Measurements from ENCODE around the gene PRADC1. TPM values are rescaled to one million over a fixed set of nuclear protein-coding genes. Genes with fewer than 3 reads are reported as not detected.

The PRADC1 gene
- total RNA-seq, 1 donor from 2014 or later = 26.8 TPM

- no peak for DNase-seq
- H3K9me3 Mint-ChIP-seq (ENCODE audit: unreplicated experiment) = no peaks in the 10 kb centered on the region
- TF ChIP-seq CTCF (IDR thresholded peaks at IDR 0.05; ENCODE audit: partially characterized antibody, unreplicated experiment) = no peak
- no peaks in the 10 kb centered on the region for H3K36me3 Mint-ChIP-seq (ENCODE audit: unreplicated experiment)
- peaks cover 12% of the 10 kb centered on the region for H3K4me1 Mint-ChIP-seq (ENCODE audit: low read depth, unreplicated experiment)
- H3K4me3 Mint-ChIP-seq (ENCODE audit: unreplicated experiment) = no peak overlapping the region
- no peak overlapping the region for H3K27ac Mint-ChIP-seq (ENCODE audit: unreplicated experiment)
- peaks cover 4% of the 10 kb centered on the region for H3K27me3 Mint-ChIP-seq (ENCODE audit: unreplicated experiment)
Observed at GRCh38 chr2:73238976-73239375, 5.9 kb upstream of the PRADC1 start.

DNA sequence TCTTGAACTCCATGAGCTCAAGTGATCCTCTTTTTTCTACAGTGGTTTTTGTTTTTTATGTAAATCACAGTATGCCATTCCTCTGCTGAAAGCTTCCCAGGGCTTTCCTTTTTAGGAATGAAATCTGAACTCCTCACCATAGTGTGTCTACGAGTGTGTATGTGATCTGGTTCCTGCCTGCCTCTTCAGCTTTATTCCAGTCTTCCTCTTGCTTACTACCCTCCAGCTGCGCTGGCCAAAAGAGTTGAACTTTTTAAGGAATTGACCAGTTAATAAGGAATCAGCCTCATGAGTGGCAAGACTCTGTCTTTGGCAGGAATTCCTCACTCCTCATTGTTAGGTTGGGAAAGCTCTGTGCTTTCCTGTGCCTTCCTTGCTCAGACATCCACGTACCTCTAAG lies 5.1 kb upstream of the PRADC1 start:
- Mint-ChIP-seq H3K27ac (ENCODE audit: unreplicated experiment) (no peak overlapping the region), H3K27me3 (ENCODE audit: unreplicated experiment) (peaks cover 7% of the 10 kb centered on the region), H3K9me3 (ENCODE audit: unreplicated experiment) (peaks cover 2% of the 10 kb centered on the region), H3K4me3 (ENCODE audit: unreplicated experiment) (no peak overlapping the region), H3K36me3 (ENCODE audit: unreplicated experiment) (no peaks in the 10 kb centered on the region), H3K4me1 (ENCODE audit: low read depth, unreplicated experiment) (peaks cover 12% of the 10 kb centered on the region)
- no peak for TF ChIP-seq CTCF (IDR thresholded peaks at IDR 0.05; ENCODE audit: partially characterized antibody, unreplicated experiment)
- DNase-seq = no peak

DNA sequence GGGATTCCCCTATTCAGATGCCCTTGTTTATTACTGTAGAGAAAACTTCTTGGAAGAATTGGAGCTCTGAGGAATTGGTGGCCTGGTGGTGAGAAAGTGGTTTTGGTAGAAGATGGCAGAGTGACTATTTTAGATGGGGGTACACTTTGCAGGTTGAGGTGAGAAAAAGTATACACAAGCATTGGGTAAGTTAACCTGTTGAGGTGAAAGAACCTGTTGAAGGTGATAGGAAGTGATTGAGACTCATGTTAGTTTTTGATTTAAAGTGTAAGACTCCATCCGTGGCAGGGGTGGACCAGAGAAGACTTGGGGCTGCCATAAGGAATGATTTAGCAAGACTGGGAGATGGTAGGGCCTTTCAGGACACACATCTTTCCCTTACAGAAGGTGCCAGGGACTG lies 4.1 kb upstream of the PRADC1 start:
- H3K9me3 Mint-ChIP-seq (ENCODE audit: unreplicated experiment) = peaks cover 2% of the 10 kb centered on the region
- H3K27ac Mint-ChIP-seq (ENCODE audit: unreplicated experiment) = peak overlapping the region; percentile 0
- H3K27me3 Mint-ChIP-seq (ENCODE audit: unreplicated experiment) = peaks cover 12% of the 10 kb centered on the region
- H3K4me1 Mint-ChIP-seq (ENCODE audit: low read depth, unreplicated experiment) = peaks cover 16% of the 10 kb centered on the region
- TF ChIP-seq CTCF (IDR thresholded peaks at IDR 0.05; ENCODE audit: partially characterized antibody, unreplicated experiment) = no peak
- peak overlapping the region; percentile 10 for H3K4me3 Mint-ChIP-seq (ENCODE audit: unreplicated experiment)
- no peaks in the 10 kb centered on the region for H3K36me3 Mint-ChIP-seq (ENCODE audit: unreplicated experiment)
- DNase-seq = no peak

- H3K27me3 Mint-ChIP-seq (ENCODE audit: unreplicated experiment) = peaks cover 12% of the 10 kb centered on the region
- DNase-seq = no peak
- H3K4me1 Mint-ChIP-seq (ENCODE audit: low read depth, unreplicated experiment) = peaks cover 16% of the 10 kb centered on the region
- TF ChIP-seq CTCF (IDR thresholded peaks at IDR 0.05; ENCODE audit: partially characterized antibody, unreplicated experiment) = no peak
- H3K36me3 Mint-ChIP-seq (ENCODE audit: unreplicated experiment) = no peaks in the 10 kb centered on the region
- H3K27ac Mint-ChIP-seq (ENCODE audit: unreplicated experiment) = peak overlapping the region; percentile 94
- H3K4me3 Mint-ChIP-seq (ENCODE audit: unreplicated experiment) = peak overlapping the region; percentile 98
- peaks cover 2% of the 10 kb centered on the region for H3K9me3 Mint-ChIP-seq (ENCODE audit: unreplicated experiment)
Observed at GRCh38 chr2:73235315-73236028, 2.4 kb upstream of the PRADC1 start.
